WI38 (cell line): Measurements from ENCODE around the gene TCEA3.
A peak's percentile ranks its signal among the peaks of the same experiment; 100 is the strongest.

ENCODE experiments used
- H3K4me3 ChIP-seq: 2 replicates; pipeline ENCODE4 v1.5.1; 2011; ENCODE audit warnings: low read depth, mild to moderate bottlenecking, control low read depth, low read length
- CTCF ChIP-seq: IDR thresholded peaks from 2 replicates; pipeline ENCODE4 v1.5.1; 2012; ENCODE audit warnings: low read depth, mild to moderate bottlenecking, control low read depth, low read length

TCEA3 gene

GRCh38 chr1:23424293-23425192, at the start of gene TCEA3:
TCEA3 (minus strand) TSS chr1:23424748; CDS start chr1:23424633, 115 bp downstream.
- H3K4me3 ChIP-seq: peak within 1 kb of the TSS; percentile 30
- TF ChIP-seq CTCF: no peak

- TF ChIP-seq CTCF: no peak
- no peak overlapping the region for H3K4me3 ChIP-seq
Measured at GRCh38 chr1:23473037-23473800, 48.7 kb upstream of the TCEA3 start.

GRCh38 chr1:23472351-23473036, 47.9 kb upstream of the TCEA3 start:
- H3K4me3 ChIP-seq: no peak overlapping the region
- TF ChIP-seq CTCF: no peak

- H3K4me3 ChIP-seq: no peak overlapping the region
- no peak for TF ChIP-seq CTCF
Measured at GRCh38 chr1:23471473-23472075, 47.0 kb upstream of the TCEA3 start.

- TF ChIP-seq CTCF: no peak
- H3K4me3 ChIP-seq: no peak overlapping the region
Measured at GRCh38 chr1:23470282-23471070, 45.9 kb upstream of the TCEA3 start.

GRCh38 chr1:23469372-23469982, 44.9 kb upstream of the TCEA3 start:
- no peak for TF ChIP-seq CTCF
- no peak overlapping the region for H3K4me3 ChIP-seq
